ENCODE results near the gene KCNQ5. TPM values are rescaled to one million over a fixed set of nuclear protein-coding genes. Genes with fewer than 3 reads are reported as not detected.

Gene KCNQ5
- total RNA-seq, 4 donors from 2014 or later, result 0.14 to 1.2 (median 0.48) TPM; not detected in 1

DNA sequence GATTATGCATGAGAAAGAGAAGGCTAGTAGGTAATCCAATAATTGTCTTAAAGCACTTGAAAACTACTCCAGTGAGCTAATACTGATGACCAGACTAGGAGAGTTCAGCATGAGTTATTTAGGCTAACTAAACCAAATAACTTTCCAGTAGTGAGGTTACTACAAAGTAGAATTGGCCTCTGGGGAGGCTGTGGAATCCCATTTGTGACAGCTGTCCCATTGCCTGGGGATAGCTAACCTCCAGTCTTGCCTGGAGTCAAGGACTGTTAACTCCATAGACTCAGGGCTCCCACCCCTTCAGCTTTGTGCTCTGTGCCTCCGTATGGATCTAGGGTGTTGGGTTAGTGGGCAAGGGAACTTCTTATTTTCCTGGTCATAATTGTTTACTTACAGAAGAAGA, 51.0 kb downstream of the KCNQ5 start:
- DNase-seq, result no peak
- no peaks in the 10 kb centered on the region for H3K9me3 ChIP-seq
- H3K4me3 ChIP-seq, result no peak overlapping the region
- no peaks in the 10 kb centered on the region for H3K4me1 ChIP-seq
- intact Hi-C loops (cut with DNase I; ENCODE audit: low total_unique reads), result no loop called here
- WGBS, 2 donors (ENCODE audit: low coverage in 1 of 2), result 50 to 69% methylated on average over 1 of the region's 1 CpG
- H3K27ac ChIP-seq, result no peak overlapping the region
- TF ChIP-seq, protein P1, sequence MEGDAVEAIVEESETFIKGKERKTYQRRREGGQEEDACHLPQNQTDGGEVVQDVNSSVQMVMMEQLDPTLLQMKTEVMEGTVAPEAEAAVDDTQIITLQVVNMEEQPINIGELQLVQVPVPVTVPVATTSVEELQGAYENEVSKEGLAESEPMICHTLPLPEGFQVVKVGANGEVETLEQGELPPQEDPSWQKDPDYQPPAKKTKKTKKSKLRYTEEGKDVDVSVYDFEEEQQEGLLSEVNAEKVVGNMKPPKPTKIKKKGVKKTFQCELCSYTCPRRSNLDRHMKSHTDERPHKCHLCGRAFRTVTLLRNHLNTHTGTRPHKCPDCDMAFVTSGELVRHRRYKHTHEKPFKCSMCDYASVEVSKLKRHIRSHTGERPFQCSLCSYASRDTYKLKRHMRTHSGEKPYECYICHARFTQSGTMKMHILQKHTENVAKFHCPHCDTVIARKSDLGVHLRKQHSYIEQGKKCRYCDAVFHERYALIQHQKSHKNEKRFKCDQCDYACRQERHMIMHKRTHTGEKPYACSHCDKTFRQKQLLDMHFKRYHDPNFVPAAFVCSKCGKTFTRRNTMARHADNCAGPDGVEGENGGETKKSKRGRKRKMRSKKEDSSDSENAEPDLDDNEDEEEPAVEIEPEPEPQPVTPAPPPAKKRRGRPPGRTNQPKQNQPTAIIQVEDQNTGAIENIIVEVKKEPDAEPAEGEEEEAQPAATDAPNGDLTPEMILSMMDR (IDR thresholded peaks at IDR 0.05), result no peak
- TF ChIP-seq POLR2A (IDR thresholded peaks at IDR 0.05), result no peak
- TF ChIP-seq POLR2AphosphoS5 (IDR thresholded peaks at IDR 0.05), result no peak
- in situ Hi-C loops (cut with MboI; ENCODE audit: low pct_ligation_motif_present in 1 of 4, low pct_unique_long_range_greater_than_20kb in 1 of 4, low sequenced_read_pairs in 3 of 4), result no loop called here
- no peaks in the 10 kb centered on the region for H3K36me3 ChIP-seq
- no peaks in the 10 kb centered on the region for H3K27me3 ChIP-seq

DNA sequence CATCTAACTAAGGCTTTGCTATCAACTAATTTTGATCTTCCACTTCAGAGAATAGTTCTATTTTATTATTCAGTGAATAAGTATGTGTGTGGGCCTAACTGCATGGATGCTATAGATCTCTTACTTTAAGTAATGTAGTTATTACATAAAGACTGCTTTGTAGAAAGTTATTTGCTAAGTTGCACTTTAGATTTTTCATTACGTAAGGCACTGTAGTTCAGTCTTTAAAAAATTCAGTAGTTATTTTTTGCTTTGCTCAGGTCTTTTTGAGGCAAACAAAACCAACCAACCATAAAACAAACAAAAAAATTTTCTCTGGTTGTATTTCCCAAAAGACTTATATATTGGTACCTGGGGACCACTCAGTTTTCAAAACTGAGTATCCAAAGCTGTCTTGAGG, 53.0 kb downstream of the KCNQ5 start:
- DNase-seq, result no peak
- WGBS, 2 donors (ENCODE audit: low coverage in 1 of 2), result 92 to 100% methylated on average over 1 of the region's 1 CpG

DNA sequence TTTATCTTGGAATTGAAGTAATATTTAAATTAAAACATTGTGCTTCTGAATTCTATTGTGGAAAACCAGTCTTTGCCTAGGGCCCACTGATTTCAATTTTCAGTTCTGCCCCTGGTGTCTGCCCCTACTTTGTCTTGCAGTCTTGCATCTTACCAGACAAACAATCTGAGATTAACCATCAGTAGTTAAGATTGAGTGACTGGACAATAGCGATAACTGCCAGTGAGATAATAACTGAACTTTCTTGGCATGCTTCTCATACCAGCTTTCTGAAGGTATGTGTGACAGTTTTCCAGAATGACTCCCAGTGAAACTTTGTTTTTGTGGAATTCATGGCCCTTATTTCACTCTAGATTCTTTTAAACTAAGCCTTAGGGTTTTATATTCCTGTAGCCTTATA, 53.5 kb downstream of the KCNQ5 start:
- no peaks in the 10 kb centered on the region for H3K27me3 ChIP-seq

More for the DNA sequence above, 53.0 kb downstream of the KCNQ5 start:
- H3K36me3 ChIP-seq, result no peaks in the 10 kb centered on the region
- H3K27me3 ChIP-seq, result no peaks in the 10 kb centered on the region
- no peak overlapping the region for H3K27ac ChIP-seq
- H3K4me3 ChIP-seq, result no peak overlapping the region
- H3K9me3 ChIP-seq, result no peaks in the 10 kb centered on the region
- intact Hi-C loops (cut with DNase I; ENCODE audit: low total_unique reads) (no loop called here), in situ Hi-C loops (cut with MboI; ENCODE audit: low pct_ligation_motif_present in 1 of 4, low pct_unique_long_range_greater_than_20kb in 1 of 4, low sequenced_read_pairs in 3 of 4) (no loop called here)
- H3K4me1 ChIP-seq, result no peaks in the 10 kb centered on the region
- TF ChIP-seq, protein P1 (IDR thresholded peaks at IDR 0.05), result no peak
- TF ChIP-seq POLR2AphosphoS5 (IDR thresholded peaks at IDR 0.05) (no peak), EP300 (IDR thresholded peaks at IDR 0.05; ENCODE audit: low read depth) (no peak), POLR2A (IDR thresholded peaks at IDR 0.05) (no peak)

DNA sequence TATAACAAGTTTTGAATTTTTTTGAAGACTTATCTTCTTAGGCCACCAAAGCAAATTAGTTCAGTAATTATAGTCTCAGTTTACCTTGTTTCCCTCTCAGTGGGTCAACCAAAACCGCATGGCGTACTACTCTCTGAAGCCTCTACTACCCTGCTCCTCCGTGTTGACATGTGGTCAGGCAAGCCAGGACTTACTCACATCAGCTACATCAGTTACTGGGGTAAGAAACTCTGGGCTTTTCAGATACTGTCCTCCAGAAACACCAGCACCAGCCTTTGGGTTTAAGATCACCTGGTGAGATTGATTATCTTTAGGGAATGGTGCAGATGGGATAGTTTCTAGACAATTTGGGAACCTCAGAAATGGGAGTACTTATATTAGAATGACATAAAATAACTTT, 55.1 kb downstream of the KCNQ5 start:
- no peak overlapping the region for H3K4me3 ChIP-seq
- 89 to 96% methylated on average over 3 of the region's 3 CpGs for WGBS, 2 donors (ENCODE audit: low coverage in 1 of 2)
- no peaks in the 10 kb centered on the region for H3K36me3 ChIP-seq
- in situ Hi-C loops (cut with MboI; ENCODE audit: low pct_ligation_motif_present in 1 of 4, low pct_unique_long_range_greater_than_20kb in 1 of 4, low sequenced_read_pairs in 3 of 4), result no loop called here
- H3K9me3 ChIP-seq, result no peaks in the 10 kb centered on the region
- TF ChIP-seq, protein P1 (IDR thresholded peaks at IDR 0.05), result no peak
- TF ChIP-seq EP300 (IDR thresholded peaks at IDR 0.05; ENCODE audit: low read depth) (no peak), POLR2A (IDR thresholded peaks at IDR 0.05) (no peak), POLR2AphosphoS5 (IDR thresholded peaks at IDR 0.05) (no peak)
- H3K27ac ChIP-seq, result no peak overlapping the region
- no peak for DNase-seq
- no peaks in the 10 kb centered on the region for H3K4me1 ChIP-seq
- intact Hi-C loops (cut with DNase I; ENCODE audit: low total_unique reads), result no loop called here
- H3K27me3 ChIP-seq, result no peaks in the 10 kb centered on the region

More for the DNA sequence above, 53.5 kb downstream of the KCNQ5 start:
- Histone ChIP-seq H3K36me3 (no peaks in the 10 kb centered on the region), H3K4me1 (no peaks in the 10 kb centered on the region), H3K9me3 (no peaks in the 10 kb centered on the region), H3K4me3 (no peak overlapping the region), H3K27ac (no peak overlapping the region)
- no peak for DNase-seq
- TF ChIP-seq POLR2AphosphoS5 (IDR thresholded peaks at IDR 0.05), result no peak
- TF ChIP-seq, protein P1 (IDR thresholded peaks at IDR 0.05), result no peak
- 88 to 89% methylated on average over 1 of the region's 1 CpG for WGBS, 2 donors (ENCODE audit: low coverage in 1 of 2)
- in situ Hi-C loops (cut with MboI; ENCODE audit: low pct_ligation_motif_present in 1 of 4, low pct_unique_long_range_greater_than_20kb in 1 of 4, low sequenced_read_pairs in 3 of 4), result no loop called here
- intact Hi-C loops (cut with DNase I; ENCODE audit: low total_unique reads), result no loop called here

Measured in transverse colon (tissue), 4 donors.